Renal pelvis (tissue), 12 donors: ENCODE data around the gene ARHGAP11A. TPM values are rescaled to one million over a fixed set of nuclear protein-coding genes. Genes with fewer than 3 reads are reported as not detected.
"Not testable (repeated sequence)": the region's sequence is repeated elsewhere in the genome, so short reads cannot be mapped to it uniquely, and the experiment has no call there.

Source experiments
- DNase-seq: peaks from one replicate; pipeline ENCODE4 v3.0.0-alpha.2; 2013
- long read RNA-seq, 16 experiments: transcript quantifications; one replicate each; lab custom pipeline, GENCODE V29; 2026
- polyA plus RNA-seq, 3 donors: library from polyadenylated mRNA; unstranded; fragments of 120-200 nt; gene quantifications; one replicate each; pipeline ENCODE4 v1.2.1, GENCODE V29; 2013; ENCODE audit not compliant: insufficient read length in 3 of 3

ARHGAP11A gene
- 10 to 100 TPM; 31.6 to 35.0 (median 33.3) TPM for polyA plus RNA-seq
- long read RNA-seq, donor 1, full-length matches to known transcripts, result 1 of 13 reads
- long read RNA-seq, donor 1, partial matches to known transcripts, result 12 of 13 reads
- long read RNA-seq, donor 1, other reads (novel, unspliced or antisense), result 0 of 13 reads
- long read RNA-seq, donor 2, full-length matches to known transcripts, result 5 of 5 reads
- long read RNA-seq, donor 2, partial matches to known transcripts, result 0 of 5 reads
- long read RNA-seq, donor 2, other reads (novel, unspliced or antisense), result 0 of 5 reads
- long read RNA-seq, donor 3, full-length matches to known transcripts, result 1 of 1 reads
- long read RNA-seq, donor 3, partial matches to known transcripts, result 0 of 1 reads
- long read RNA-seq, donor 3, other reads (novel, unspliced or antisense), result 0 of 1 reads
- long read RNA-seq, donor 4, result 0 reads
- long read RNA-seq, donor 5, full-length matches to known transcripts, result 1 of 1 reads
- long read RNA-seq, donor 5, partial matches to known transcripts, result 0 of 1 reads
- long read RNA-seq, donor 5, other reads (novel, unspliced or antisense), result 0 of 1 reads
- long read RNA-seq, donor 6, full-length matches to known transcripts, result 2 of 12 reads
- long read RNA-seq, donor 6, partial matches to known transcripts, result 10 of 12 reads
- long read RNA-seq, donor 6, other reads (novel, unspliced or antisense), result 0 of 12 reads
- long read RNA-seq, donor 7, partial matches to known transcripts, result 0 of 1 reads
- long read RNA-seq, donor 7, other reads (novel, unspliced or antisense), result 0 of 1 reads
- long read RNA-seq, donor 8, full-length matches to known transcripts, result 2 of 2 reads
- long read RNA-seq, donor 8, partial matches to known transcripts, result 0 of 2 reads
- long read RNA-seq, donor 8, other reads (novel, unspliced or antisense), result 0 of 2 reads
- long read RNA-seq, donor 9, full-length matches to known transcripts, result 1 of 1 reads
- long read RNA-seq, donor 9, partial matches to known transcripts, result 0 of 1 reads
- long read RNA-seq, donor 9, other reads (novel, unspliced or antisense), result 0 of 1 reads
- long read RNA-seq, donor 10, partial matches to known transcripts, result 9 of 9 reads
- long read RNA-seq, donor 10, other reads (novel, unspliced or antisense), result 0 of 9 reads
- long read RNA-seq, donor 11, full-length matches to known transcripts, result 2 of 2 reads
- long read RNA-seq, donor 11, partial matches to known transcripts, result 0 of 2 reads
- long read RNA-seq, donor 11, other reads (novel, unspliced or antisense), result 0 of 2 reads
- long read RNA-seq, donor 12, full-length matches to known transcripts, result 1 of 14 reads
- long read RNA-seq, donor 12, partial matches to known transcripts, result 13 of 14 reads
- long read RNA-seq, donor 12, other reads (novel, unspliced or antisense), result 0 of 14 reads
- long read RNA-seq, donor 13, result 0 reads
- long read RNA-seq, donor 14, result 0 reads
- long read RNA-seq, donor 15, result 0 reads
- long read RNA-seq, donor 16, full-length matches to known transcripts, result 1 of 1 reads
- long read RNA-seq, donor 16, partial matches to known transcripts, result 0 of 1 reads
- long read RNA-seq, donor 16, other reads (novel, unspliced or antisense), result 0 of 1 reads

DNA sequence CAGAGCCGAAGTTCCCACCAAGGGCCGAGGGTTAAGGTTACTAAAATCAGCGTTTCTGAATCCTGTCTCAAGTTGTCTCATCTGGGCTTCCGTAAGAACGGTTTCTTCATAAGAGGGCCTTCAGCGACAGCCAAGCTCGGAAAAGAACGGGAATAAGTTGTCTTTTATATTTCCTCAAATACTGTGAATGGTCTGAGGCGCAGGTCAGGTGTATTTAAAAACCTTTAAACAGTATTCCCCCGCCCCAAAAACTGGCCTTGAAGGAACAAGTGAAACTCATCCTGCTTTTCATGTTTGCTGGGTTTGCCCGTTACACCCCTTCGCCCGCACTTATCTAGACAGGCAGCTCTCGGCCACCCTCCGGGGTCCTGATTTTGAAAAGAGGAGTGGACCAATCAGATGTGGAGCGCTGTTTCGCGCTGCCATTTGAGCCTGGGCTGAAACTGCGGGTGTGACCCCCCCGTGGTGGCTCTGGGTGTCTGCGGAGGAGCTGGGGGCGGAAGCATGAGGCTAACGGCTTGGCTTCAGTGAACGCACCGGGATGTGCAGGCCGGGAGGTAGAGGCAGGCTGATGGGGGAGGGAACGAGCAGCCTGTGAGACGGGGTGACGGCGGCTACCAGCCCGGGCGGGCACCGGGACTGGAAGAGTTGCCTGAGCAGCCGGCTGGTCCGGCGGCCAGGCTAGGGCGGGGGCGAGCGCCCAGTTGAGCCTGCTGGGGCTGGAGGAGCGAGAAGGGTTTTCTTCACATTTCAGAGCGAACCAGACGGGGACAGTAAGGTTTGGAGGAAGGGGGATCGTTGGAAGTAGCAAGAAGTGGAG, at the start of gene ARHGAP11A:
Gene ARHGAP11A, plus strand, starts transcription at position 454 of the 820 bp plus-strand sequence. CDS start 708 bp downstream, outside the sequence.
- DNase-seq, result peak; percentile 95

GRCh38 chr15:32568988-32569387, 46.3 kb upstream of the ARHGAP11A start:
- not testable (repeated sequence) for DNase-seq

- DNase-seq, result not testable (repeated sequence)
Observed at GRCh38 chr15:32578482-32578881, 36.8 kb upstream of the ARHGAP11A start.

GRCh38 chr15:32585844-32586243, 29.5 kb upstream of the ARHGAP11A start:
- not testable (repeated sequence) for DNase-seq

GRCh38 chr15:32593151-32593550, 22.2 kb upstream of the ARHGAP11A start, which contains the start of gene GOLGA8N:
GOLGA8N (plus strand) TSS chr15:32593456.
- not testable (repeated sequence) for DNase-seq

GRCh38 chr15:32609518-32609917, 5.8 kb upstream of the ARHGAP11A start:
- not testable (repeated sequence) for DNase-seq

DNA sequence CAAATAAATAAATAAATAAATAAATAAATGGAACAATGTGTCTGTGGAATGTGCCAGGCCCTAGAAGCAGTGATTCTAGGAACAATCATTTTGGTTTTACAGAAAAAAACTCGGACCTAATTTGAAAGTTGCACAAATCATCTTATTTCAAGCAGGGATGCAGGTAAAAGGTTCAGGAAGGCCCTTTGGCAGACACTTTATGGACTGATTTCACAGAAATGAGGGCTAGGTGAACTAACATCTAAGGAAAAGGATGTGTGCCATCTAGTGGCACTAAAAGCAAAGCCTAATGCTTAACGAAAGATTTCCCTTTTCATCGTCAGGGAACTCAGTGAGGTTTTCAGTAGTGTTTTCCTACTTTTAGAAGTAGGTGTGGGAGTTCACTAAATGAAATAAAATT, 4.6 kb upstream of the ARHGAP11A start:
- DNase-seq, result not testable (repeated sequence)

GRCh38 chr15:32614712-32615050, 623 bp upstream of the ARHGAP11A start:
- not testable (repeated sequence) for DNase-seq

DNA sequence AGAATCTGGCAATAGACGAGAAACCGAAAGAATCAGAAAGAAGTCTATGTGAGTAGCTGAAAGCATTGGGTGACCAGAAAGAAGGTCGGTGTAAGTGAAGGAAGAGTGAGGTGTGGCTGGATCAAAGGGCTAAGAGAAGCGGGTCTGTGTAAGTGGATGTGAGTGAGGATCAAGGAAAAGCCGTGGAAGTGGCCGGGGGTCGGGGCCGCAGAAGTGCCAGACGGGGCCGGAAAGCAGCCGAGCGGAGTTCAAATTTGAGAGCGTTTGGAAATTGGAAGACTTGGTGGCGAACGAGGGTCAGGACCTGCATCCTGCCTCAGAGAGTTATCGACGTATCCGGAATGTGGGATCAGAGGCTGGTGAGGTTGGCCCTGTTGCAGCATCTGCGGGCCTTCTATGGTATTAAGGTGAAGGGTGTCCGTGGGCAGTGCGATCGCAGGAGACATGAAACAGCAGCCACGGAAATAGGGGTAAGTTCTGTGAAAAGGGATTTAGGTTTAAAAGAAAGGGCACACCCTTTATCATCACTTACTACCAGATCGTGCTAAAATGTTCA, 645 bp downstream of the ARHGAP11A start:
- not testable (repeated sequence) for DNase-seq

- no peak for DNase-seq
Observed at GRCh38 chr15:32636410-32636809, 21.1 kb downstream of the ARHGAP11A start.

- DNase-seq, result no peak
Observed at GRCh38 chr15:32636908-32637567, 21.7 kb downstream of the ARHGAP11A start.

GRCh38 chr15:32637704-32638103, 22.4 kb downstream of the ARHGAP11A start:
- no peak for DNase-seq

DNA sequence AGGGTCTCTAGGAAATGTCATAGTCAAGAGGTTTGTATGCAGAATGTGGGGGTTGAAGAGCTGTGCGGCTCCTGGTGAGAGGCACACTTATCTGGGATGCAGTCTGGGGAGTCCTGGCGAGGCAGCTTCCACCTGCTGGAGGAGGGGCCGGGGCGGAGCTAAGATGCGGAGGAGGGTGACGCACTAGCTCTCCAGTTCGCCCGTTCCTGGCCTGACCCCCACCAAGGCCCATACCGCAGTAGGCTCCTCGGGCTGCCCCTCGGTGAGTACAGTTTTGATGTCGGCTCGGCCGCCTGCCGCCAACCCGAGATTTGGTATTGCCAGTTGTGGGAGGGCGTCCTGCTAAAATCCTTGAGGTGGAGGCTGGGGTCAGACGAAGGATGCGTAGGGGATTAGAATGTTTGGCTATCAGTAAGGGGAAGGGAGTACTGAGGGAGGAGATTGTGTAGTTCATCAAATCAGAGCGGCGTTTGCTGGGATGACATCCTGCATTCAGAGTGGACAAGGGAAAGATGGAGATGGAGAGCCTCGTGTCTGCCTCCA, 26.3 kb downstream of the ARHGAP11A start, which contains the start of gene SCG5:
Gene SCG5, plus strand, starts transcription at position 194 of the 543 bp plus-strand sequence. CDS start 1,883 bp downstream, outside the sequence.
- DNase-seq, result peak; percentile 64

DNA sequence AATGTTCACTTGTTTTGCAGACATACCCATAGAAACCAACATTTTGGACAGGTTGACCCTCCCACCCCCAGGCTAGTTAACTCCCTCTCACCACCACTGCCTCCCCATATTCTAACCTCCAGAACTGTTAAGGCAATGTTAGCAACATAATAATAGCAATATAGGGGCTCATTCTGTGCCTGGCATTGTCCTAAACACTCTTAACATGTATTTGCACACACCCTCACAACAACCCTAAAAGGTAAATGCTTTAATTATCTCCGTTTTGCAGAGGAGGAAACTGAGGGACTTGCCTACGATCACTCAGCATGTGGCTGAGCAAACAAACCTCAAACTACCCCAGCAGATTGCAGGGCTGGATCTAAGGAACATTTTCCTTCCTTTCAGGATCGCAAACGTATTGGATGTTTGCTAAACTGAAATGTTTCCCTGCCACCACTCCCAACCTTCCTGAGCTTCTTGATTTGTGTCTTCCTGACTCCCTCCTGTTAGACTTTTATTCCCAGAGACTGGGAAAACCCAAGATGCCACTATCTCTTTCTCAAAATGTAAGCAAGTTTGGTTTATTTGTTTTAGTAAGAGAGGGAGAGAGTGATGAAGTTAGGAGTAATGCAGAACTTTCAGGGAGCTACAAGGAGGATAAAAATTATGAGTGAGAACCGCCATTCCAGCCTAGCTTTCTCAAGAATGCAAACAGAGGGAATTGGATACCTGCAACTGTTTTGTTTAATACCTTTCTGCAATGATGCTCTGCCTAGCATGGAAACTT, 27.5 kb downstream of the ARHGAP11A start:
- no peak for DNase-seq

- DNase-seq, result no peak
Observed at GRCh38 chr15:32643907-32644445, 28.7 kb downstream of the ARHGAP11A start.

DNA sequence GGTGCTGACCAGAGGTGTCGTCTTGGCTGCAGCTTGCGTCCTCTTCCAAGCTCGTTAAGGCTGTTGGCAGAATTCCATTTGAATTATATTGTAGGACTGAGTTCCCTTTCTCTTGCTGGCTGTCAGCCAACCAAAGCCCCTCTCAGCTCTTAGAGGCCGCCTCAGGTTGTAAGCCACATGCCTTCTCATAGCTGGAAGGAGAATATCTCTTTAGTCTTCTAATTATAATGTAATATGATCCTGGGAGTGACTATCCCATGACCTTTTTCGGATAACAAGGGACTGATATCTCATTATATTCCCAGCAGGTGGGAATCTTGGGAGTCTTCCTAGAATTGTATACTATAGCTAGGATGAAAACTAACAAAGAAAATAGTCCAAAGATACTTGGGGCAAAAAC, 31.0 kb downstream of the ARHGAP11A start:
- DNase-seq, result peak; percentile 35

DNA sequence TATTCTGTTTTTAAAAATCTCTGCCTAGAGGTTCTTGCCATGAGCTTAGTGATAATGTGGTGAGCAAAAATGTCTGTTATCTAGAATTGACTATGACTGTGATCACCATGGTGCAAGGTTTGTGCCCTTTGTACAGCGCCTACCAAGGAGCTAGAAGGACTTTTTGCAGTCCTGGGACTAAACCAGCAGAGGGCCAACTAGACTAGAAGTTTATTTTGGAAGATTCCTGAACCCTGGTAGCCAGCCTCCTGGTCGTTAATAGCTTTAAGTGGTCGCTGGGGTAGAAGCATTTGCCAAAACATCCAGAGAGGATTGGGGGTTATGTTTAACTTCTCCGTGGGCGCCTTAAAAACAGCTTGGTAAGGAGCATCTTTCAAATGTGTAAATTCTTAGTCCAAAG, 34.0 kb downstream of the ARHGAP11A start:
- no peak for DNase-seq
